Endothelial cell of umbilical vein (primary cell): ENCODE measurements around the gene TNFRSF19. TPM values are rescaled to one million over a fixed set of nuclear protein-coding genes. Genes with fewer than 3 reads are reported as not detected.

Experiments
- BruUV-seq: library from RNA; stranded (reverse); fragments of 400-500 nt; replicated peaks from 2 replicates; lab custom pipeline; 2021; lab: Mats Ljungman, UMichigan
- CTCF ChIA-PET: fragments of 300-600, 350-600 bp; sonication (Branson Sonifier 250); formaldehyde crosslinking; loops from one replicate; lab custom pipeline; 2021; ENCODE audit warnings: antibody characterized with exemption, inconsistent platforms; lab: Charles Lee
- POLR2A ChIA-PET: fragments of 300-600, 350-600 bp; sonication (Branson Sonifier 250); formaldehyde crosslinking; loops from one replicate; lab custom pipeline; 2021; ENCODE audit warnings: antibody characterized with exemption, inconsistent platforms; lab: Charles Lee
- DNase-seq: peaks from one replicate; pipeline ENCODE4 v3.0.0-alpha.2; 2011; ENCODE audit warnings: low read depth, low spot score
- FAIRE-seq: peaks from 2 replicates; lab custom pipeline; 2011; peaks lifted over from hg19 to GRCh38; lab: Jason Lieb, UNC
- H2AFZ ChIP-seq: 2 replicates; pipeline ENCODE4 v1.6.0; 2012; ENCODE audit warnings: low read depth, low read length, control low read depth, inconsistent platforms
- H3K27ac ChIP-seq: 2 replicates; pipeline ENCODE4 v1.5.1; 2011; ENCODE audit warnings: low read depth, mild to moderate bottlenecking, control low read depth, low read length, moderate library complexity; ENCODE audit not compliant: insufficient read depth
- H3K27me3 ChIP-seq, 2 experiments: 2 replicates each; pipeline versions ENCODE4 v1.6.0 to v1.6.1; 2011; ENCODE audit warnings: low read length in 2 of 2, mixed read lengths in 1 of 2; ENCODE audit not compliant: control insufficient read depth in 2 of 2, insufficient read depth in 2 of 2
- H3K36me3 ChIP-seq, 2 experiments: 2 replicates in 1 of 2; 3 replicates in 1 of 2; pipeline ENCODE4 v1.5.1; 2011; ENCODE audit warnings: low read length in 2 of 2, mild to moderate bottlenecking in 1 of 2, moderate library complexity in 1 of 2; ENCODE audit not compliant: control insufficient read depth in 2 of 2, insufficient read depth in 2 of 2; ENCODE audit errors: extremely low read depth in 1 of 2
- H3K4me1 ChIP-seq: 3 replicates; pipeline ENCODE4 v1.5.1; 2011; ENCODE audit warnings: mild to moderate bottlenecking, low read length; ENCODE audit not compliant: control insufficient read depth, insufficient read depth; ENCODE audit errors: extremely low read depth
- H3K4me2 ChIP-seq: 2 replicates; pipeline ENCODE4 v1.6.1; 2011; ENCODE audit warnings: low read length, control low read depth, mixed read lengths; ENCODE audit not compliant: insufficient read depth
- H3K4me3 ChIP-seq, 3 experiments: fragments of 200-600 bp in 1 of 3; sonication (generic), shearing (Covaris generic) in 1 of 3; replicated peaks in 1 of 3; 2 replicates each; pipeline ENCODE4 v1.5.1; 2011 to 2016; ENCODE audit warnings: control low read depth in 3 of 3, low read length in 3 of 3, mild to moderate bottlenecking in 2 of 3, inconsistent platforms in 1 of 3, low read depth in 1 of 3, moderate library complexity in 1 of 3; ENCODE audit not compliant: insufficient read depth in 1 of 3
- H3K79me2 ChIP-seq: 2 replicates; pipeline ENCODE4 v1.6.0; 2012; ENCODE audit warnings: low read length, inconsistent platforms; ENCODE audit not compliant: control insufficient read depth, insufficient read depth
- H3K9ac ChIP-seq: replicated peaks from 2 replicates; pipeline ENCODE3; 2011; ENCODE audit warnings: low read length, control low read depth; ENCODE audit not compliant: insufficient read depth; ENCODE audit errors: extremely low read depth
- H3K9me1 ChIP-seq: replicated peaks from 3 replicates; pipeline ENCODE4 v1.6.0; 2011; ENCODE audit warnings: mild to moderate bottlenecking, low read length; ENCODE audit not compliant: control insufficient read depth, insufficient read depth; ENCODE audit errors: extremely low read depth
- H3K9me3 ChIP-seq: replicated peaks from 2 replicates; pipeline ENCODE4 v1.5.1; 2012; ENCODE audit warnings: low read length, inconsistent platforms; ENCODE audit not compliant: control insufficient read depth, insufficient read depth
- H4K20me1 ChIP-seq: replicated peaks from 2 replicates; pipeline ENCODE3; 2011; ENCODE audit warnings: mild to moderate bottlenecking, low read length; ENCODE audit not compliant: control insufficient read depth, insufficient read depth; ENCODE audit errors: extremely low read depth
- EZH2 ChIP-seq: IDR thresholded peaks from 2 replicates; pipeline ENCODE4 v1.6.1; 2012; ENCODE audit warnings: borderline replicate concordance, low read depth, mild to moderate bottlenecking, moderate library complexity, low read length, inconsistent platforms; ENCODE audit not compliant: severe bottlenecking
- FOS ChIP-seq: IDR thresholded peaks from 2 replicates; pipeline ENCODE4 v1.6.1; 2011; ENCODE audit warnings: mild to moderate bottlenecking, low read length, moderate library complexity, borderline replicate concordance; ENCODE audit not compliant: insufficient read depth
- GATA2 ChIP-seq: IDR thresholded peaks from 2 replicates; pipeline ENCODE4 v1.7.0; 2011; ENCODE audit warnings: low read depth, mild to moderate bottlenecking, moderate library complexity, mixed read lengths, low read length; ENCODE audit not compliant: insufficient read length, insufficient read depth
- JUN ChIP-seq: IDR thresholded peaks from 2 replicates; pipeline ENCODE4 v1.6.1; 2011; ENCODE audit warnings: borderline replicate concordance, low read depth; ENCODE audit not compliant: insufficient read length, insufficient read depth
- MYC ChIP-seq: IDR thresholded peaks from one replicate; pipeline ENCODE4 v1.6.1; 2011; ENCODE audit warnings: mild to moderate bottlenecking, low read depth, low read length
- POLR2A ChIP-seq: IDR thresholded peaks from 2 replicates; pipeline ENCODE4 v1.6.1; 2012; ENCODE audit warnings: low read depth, mild to moderate bottlenecking, control low read depth, low read length
- POLR2AphosphoS5 ChIP-seq: IDR thresholded peaks from 2 replicates; pipeline ENCODE4 v1.6.1; 2012; ENCODE audit warnings: low read depth, mild to moderate bottlenecking, control low read depth, low read length, moderate library complexity; ENCODE audit not compliant: insufficient read depth
- dilution Hi-C: fragments of 300-500 bp; cut with MboI; formaldehyde crosslinking; loops from one replicate; pipeline ENCODE4 v1.15.0; 2019; ENCODE audit warnings: low sequenced_read_pairs; ENCODE audit not compliant: extremely low pct_ligation_motif_present
- intact Hi-C: fragments of 100-400 bp; cut with micrococcal nuclease; formaldehyde crosslinking; loops from one replicate; pipeline ENCODE4 v1.10.0; 2022
- polyA plus RNA-seq, 4 experiments: library from polyadenylated mRNA; depleted of rRNA in 3 of 4; stranded (reverse) in 3 of 4; unstranded in 1 of 4; fragments of >200 nt; gene quantifications; 2 replicates each; pipeline versions ENCODE4 v1.2.1 to v1.2.3, GENCODE V29; 2011 to 2012; ENCODE audit warnings: missing spikeins in 1 of 4
- total RNA-seq: library from RNA; stranded (reverse); gene quantifications from 2 replicates; pipeline ENCODE4 v1.2.3, GENCODE V29; 2021
- TF ChIP-seq, protein P1 (sequence below): IDR thresholded peaks from 2 replicates; pipeline ENCODE4 v1.6.1; 2011; ENCODE audit not compliant: insufficient read depth, insufficient read length
- TF ChIP-seq, protein P2 (sequence below), 2 donors: IDR thresholded peaks; 1 replicate in 1 of 2; 2 replicates in 1 of 2; pipeline ENCODE4 v1.5.1; 2011; ENCODE audit warnings: low read length in 2 of 2, mild to moderate bottlenecking in 2 of 2, moderate library complexity in 2 of 2, control low read depth in 1 of 2, inconsistent platforms in 1 of 2, low read depth in 1 of 2; ENCODE audit not compliant: insufficient read depth in 1 of 2; ENCODE audit errors: extremely low read depth in 1 of 2

Gene TNFRSF19
- total and polyA plus RNA-seq, 2 donors (not counting 3 experiments of a cell fraction or from before 2014, with no cell fraction given): 0.23 to 0.29 TPM

DNA sequence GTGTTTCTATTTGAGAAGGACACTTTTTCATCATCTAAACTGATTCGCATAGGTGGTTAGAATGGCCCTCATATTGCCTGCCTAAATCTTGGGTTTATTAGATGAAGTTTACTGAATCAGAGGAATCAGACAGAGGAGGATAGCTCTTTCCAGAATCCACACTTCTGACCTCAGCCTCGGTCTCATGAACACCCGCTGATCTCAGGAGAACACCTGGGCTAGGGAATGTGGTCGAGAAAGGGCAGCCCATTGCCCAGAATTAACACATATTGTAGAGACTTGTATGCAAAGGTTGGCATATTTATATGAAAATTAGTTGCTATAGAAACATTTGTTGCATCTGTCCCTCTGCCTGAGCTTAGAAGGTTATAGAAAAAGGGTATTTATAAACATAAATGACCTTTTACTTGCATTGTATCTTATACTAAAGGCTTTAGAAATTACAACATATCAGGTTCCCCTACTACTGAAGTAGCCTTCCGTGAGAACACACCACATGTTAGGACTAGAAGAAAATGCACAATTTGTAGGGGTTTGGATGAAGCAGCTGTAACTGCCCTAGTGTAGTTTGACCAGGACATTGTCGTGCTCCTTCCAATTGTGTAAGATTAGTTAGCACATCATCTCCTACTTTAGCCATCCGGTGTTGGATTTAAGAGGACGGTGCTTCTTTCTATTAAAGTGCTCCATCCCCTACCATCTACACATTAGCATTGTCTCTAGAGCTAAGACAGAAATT is 103.8 kb downstream of the TNFRSF19 start:
- DNase-seq: no peak
- H3K27me3 ChIP-seq: peaks cover 0 to 6% of the 10 kb centered on the region in 2 experiments
- H3K36me3 ChIP-seq: no peaks in the 10 kb centered on the region
- FAIRE-seq: no peak
- intact Hi-C loops: no loop called here
- dilution Hi-C loops: no loop called here
- TF ChIP-seq EZH2: no peak
- TF ChIP-seq, protein P1, sequence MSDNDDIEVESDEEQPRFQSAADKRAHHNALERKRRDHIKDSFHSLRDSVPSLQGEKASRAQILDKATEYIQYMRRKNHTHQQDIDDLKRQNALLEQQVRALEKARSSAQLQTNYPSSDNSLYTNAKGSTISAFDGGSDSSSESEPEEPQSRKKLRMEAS: no peak
- TF ChIP-seq POLR2AphosphoS5: no peak
- ChIA-PET POLR2A (no interaction called here), CTCF (interaction anchor here (1.1 to 1.2 kb wide), 2 partner anchors 7 to 15 kb away, joined by 3 read pairs; no protein-coding TSS in a partner anchor)
- no peak overlapping the region for H3K4me2 ChIP-seq
- no peaks in the 10 kb centered on the region for H3K9me3 ChIP-seq
- no peaks in the 10 kb centered on the region for H3K9me1 ChIP-seq
- no peak overlapping the region for H3K9ac ChIP-seq
- no peak overlapping the region for H3K4me3 ChIP-seq
- no TSS peak for BruUV-seq
- H3K79me2 ChIP-seq: no peaks in the 10 kb centered on the region
- H3K27ac ChIP-seq: no peak overlapping the region
- no peaks in the 10 kb centered on the region for H4K20me1 ChIP-seq
- no peak overlapping the region for H2AFZ ChIP-seq
- H3K4me1 ChIP-seq: no peaks in the 10 kb centered on the region

DNA sequence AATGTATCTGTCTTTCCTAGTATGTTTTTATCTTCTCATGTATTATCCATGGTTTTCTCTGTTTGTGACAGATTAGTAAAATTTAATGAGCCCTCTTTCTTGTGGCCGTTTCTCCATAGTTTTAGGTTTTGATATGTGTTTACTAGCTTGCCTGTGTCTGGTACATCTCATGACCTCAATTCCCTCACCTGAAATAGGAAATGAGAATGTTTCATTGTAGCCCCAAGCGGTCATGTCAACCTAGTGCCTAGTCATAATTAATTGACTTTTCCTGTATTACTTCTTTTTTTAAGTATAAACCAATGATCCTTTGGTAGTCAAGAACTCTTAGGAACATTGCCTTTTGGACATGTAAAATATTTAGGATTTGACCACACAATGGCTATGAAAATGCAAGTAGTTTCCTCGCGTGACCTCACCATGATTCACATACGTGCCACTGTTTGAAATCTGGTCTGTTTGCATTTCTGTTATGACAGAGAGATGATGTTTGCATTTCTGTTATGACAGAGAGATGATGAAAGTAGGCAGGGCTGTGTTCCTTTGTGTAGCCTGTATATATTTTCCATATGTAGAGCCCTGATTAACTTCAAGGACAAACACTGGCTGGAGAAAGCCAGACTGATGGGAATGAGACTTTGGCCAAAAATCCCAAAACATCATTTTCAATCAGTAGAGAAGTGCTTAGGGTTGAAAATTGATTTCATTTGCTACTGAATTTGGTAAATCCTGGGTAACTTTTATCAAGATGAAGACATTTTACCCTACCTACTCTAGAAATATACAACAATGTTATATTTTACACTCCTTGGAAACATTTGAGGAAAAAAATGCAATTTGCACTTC is 104.8 kb downstream of the TNFRSF19 start:
- no peaks in the 10 kb centered on the region for H3K36me3 ChIP-seq
- no TSS peak for BruUV-seq
- H3K9me3 ChIP-seq: no peaks in the 10 kb centered on the region
- H4K20me1 ChIP-seq: no peaks in the 10 kb centered on the region
- no peak overlapping the region for H3K4me2 ChIP-seq
- no peak for FAIRE-seq
- DNase-seq: no peak
- H2AFZ ChIP-seq: no peak overlapping the region
- H3K9ac ChIP-seq: no peak overlapping the region
- no peak overlapping the region for H3K4me3 ChIP-seq
- dilution Hi-C loops (no loop called here), intact Hi-C loops (no loop called here)
- H3K27me3 ChIP-seq: peaks cover 0 to 6% of the 10 kb centered on the region in 2 experiments
- ChIA-PET CTCF (no interaction called here), POLR2A (no interaction called here)
- TF ChIP-seq GATA2 (no peak), FOS (no peak), EZH2 (no peak), POLR2A (no peak), JUN (no peak), POLR2AphosphoS5 (no peak), MYC (no peak)
- TF ChIP-seq, protein P2, sequence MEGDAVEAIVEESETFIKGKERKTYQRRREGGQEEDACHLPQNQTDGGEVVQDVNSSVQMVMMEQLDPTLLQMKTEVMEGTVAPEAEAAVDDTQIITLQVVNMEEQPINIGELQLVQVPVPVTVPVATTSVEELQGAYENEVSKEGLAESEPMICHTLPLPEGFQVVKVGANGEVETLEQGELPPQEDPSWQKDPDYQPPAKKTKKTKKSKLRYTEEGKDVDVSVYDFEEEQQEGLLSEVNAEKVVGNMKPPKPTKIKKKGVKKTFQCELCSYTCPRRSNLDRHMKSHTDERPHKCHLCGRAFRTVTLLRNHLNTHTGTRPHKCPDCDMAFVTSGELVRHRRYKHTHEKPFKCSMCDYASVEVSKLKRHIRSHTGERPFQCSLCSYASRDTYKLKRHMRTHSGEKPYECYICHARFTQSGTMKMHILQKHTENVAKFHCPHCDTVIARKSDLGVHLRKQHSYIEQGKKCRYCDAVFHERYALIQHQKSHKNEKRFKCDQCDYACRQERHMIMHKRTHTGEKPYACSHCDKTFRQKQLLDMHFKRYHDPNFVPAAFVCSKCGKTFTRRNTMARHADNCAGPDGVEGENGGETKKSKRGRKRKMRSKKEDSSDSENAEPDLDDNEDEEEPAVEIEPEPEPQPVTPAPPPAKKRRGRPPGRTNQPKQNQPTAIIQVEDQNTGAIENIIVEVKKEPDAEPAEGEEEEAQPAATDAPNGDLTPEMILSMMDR (IDR thresholded peaks at IDR 0.05; ENCODE audit: extremely low read depth in 1 of 2, insufficient read depth in 1 of 2, low read depth in 1 of 2, low read length in 2 of 2): no peak
- TF ChIP-seq, protein P1: no peak
- no peaks in the 10 kb centered on the region for H3K79me2 ChIP-seq
- H3K4me1 ChIP-seq: no peaks in the 10 kb centered on the region
- H3K9me1 ChIP-seq: no peaks in the 10 kb centered on the region
- no peak overlapping the region for H3K27ac ChIP-seq
